CD1c-positive myeloid dendritic cell (primary cell): ENCODE data around the gene PSMG1.

Experiments
- DNase-seq: peaks from one replicate; pipeline ENCODE4 v3.0.0-alpha.2; 2016; ENCODE audit errors: extremely low spot score

Gene PSMG1

DNA sequence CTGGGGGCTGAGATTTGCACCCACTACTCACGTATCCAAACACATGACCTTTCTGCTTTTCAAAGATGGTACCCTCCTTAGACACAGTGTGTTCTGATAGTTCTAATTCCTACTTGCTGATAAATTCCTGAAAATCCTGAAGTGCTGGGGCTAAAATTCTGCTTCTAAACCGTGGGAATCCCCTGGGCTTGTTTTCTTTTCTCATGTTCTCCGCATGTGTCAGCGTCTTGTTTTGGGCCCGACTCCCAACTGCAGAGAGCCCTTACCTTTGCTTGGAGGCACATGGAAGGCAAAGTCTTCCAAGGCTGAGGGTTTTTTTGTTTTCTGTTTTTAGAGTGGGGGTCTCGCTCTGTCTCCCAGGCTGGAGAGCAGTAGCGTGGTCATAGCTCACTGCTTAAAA lies 27.2 kb downstream of the PSMG1 start:
- no peak for DNase-seq

GRCh38 chr21:39155578-39155977 lies 27.7 kb downstream of the PSMG1 start:
- DNase-seq, result no peak

GRCh38 chr21:39153842-39154241 lies 29.4 kb downstream of the PSMG1 start:
- no peak for DNase-seq

DNA sequence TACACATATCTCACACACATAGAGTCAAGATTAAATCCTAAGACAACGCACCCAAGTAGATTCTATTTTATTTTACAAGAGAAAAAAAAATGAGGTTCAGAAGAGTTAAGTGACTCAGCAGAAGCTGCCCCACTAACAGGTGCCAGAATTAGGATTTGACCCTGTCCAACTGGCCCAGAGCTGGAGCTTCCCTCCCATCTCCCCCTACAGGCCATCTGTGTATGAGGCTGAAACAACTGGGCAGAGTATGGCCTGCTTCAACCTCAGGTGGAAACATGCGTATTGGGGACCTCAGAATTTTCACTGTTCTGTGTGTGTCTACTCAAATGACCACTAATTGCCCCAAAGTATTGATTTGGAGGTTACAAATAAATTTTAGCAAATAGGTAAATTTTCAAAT lies 29.9 kb downstream of the PSMG1 start:
- no peak for DNase-seq

GRCh38 chr21:39152271-39152670 lies 31.0 kb downstream of the PSMG1 start:
- DNase-seq, result no peak

- peak; percentile 8 for DNase-seq
Observed at GRCh38 chr21:39150877-39151276, 32.4 kb downstream of the PSMG1 start.

- no peak for DNase-seq
Observed at GRCh38 chr21:39150316-39150715, 32.9 kb downstream of the PSMG1 start.

- DNase-seq, result no peak
Observed at GRCh38 chr21:39149882-39150281, 33.4 kb downstream of the PSMG1 start.

GRCh38 chr21:39148975-39149374 lies 34.3 kb downstream of the PSMG1 start:
- no peak for DNase-seq

- peak; percentile 50 for DNase-seq
Observed at GRCh38 chr21:39144191-39144590, 39.1 kb downstream of the PSMG1 start.

DNA sequence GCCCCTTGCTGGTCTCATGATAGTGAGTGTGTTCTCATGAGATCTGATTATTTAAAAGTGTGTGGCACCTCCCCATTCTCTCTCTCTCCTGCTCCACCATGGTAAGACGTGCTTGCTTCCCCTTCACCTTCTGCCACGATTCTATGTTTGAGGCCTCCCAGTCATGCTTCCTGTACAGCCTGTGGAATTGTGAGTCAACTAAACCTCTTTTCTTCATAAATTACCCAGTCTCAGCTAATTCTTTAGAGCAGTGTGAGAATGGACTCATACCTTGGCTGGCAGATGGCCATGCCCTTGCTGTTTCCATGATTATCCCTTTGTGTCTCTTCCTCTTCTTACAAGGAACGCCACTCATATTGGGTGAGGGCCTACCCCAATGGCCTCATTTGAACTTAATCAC lies 40.3 kb downstream of the PSMG1 start:
- DNase-seq, result no peak

GRCh38 chr21:39141502-39141901 lies 41.7 kb downstream of the PSMG1 start:
- no peak for DNase-seq

DNA sequence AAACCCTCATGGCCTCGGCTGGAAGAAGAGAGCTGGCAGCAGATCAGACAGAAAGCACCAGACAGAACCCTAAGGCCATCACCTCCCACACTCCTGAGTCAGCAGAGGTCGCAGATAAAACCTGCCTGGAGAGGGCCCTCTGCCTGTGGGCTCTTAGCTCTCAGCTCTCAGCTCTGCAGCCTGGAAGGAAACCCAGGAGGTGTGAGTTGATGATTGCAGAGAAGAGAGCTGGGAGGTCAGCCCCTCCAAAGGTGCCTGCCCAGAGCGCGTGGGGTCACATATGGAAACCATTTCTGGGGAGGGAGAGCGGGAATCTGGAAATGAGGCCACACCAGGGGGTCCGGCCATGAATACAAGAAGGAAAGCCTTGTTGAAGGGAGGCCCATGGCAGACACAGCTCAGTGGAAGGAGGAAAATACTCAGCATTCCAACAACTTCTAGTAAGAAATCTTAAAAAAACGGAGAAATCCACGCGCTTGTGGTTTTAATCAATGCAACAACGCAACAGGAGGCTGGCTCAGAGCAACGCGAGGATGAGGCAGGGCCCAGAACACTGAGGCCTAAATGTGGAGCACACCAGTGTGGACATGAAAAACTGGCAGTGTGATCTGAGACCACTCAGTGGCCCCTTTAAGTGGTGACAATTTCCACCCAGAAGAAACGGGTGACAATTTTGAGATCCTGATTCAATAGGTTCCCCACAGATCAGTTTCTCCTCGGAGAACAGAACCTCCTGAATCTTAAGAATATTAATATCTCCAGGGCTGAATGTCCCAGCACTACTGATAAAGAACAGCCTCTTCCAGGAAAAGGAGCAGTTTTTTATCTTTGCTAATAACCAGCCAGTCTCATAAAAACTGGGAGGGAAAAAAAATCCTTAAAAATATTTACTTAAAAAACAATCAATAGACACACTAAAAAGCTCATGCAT lies 45.7 kb downstream of the PSMG1 start:
- no peak for DNase-seq

GRCh38 chr21:39136711-39137110 lies 46.5 kb downstream of the PSMG1 start:
- no peak for DNase-seq

DNA sequence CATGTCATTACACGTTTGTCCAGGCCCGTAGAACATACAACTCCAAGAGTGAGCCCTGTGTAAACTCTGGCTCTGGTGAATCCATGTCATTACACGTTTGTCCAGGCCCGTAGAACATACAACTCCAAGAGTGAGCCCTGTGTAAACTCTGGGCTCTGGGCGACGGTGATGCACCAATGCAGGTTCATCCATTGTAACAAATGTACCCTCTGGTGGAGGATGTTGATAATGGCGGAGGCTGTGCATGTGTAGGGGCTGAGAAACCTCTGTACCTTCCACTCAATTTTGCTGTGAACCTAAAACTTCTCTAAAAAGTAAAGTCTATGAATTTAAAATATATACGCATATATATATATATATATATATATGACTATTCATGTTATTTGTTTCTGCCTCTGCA lies 47.1 kb downstream of the PSMG1 start:
- DNase-seq, result peak; percentile 31

DNA sequence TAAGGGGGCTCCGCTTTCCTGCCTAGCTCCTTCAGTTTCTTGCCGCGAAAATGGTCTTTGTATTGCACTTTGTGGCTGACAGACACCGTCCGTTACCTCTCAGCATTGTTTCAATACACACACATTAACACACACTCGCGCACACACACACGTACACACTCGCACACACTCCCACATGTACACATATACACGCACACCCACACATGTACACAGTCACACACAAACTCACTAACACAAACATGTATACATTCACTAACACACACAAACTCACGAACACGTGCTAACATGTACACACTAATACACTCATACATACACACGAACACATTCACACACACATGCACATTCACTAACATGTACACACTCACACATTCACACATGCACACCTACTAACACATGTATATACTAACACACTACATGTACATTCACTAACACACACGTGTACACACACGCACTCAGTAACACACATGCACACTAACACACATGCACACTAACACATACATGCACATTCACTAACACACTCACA lies 48.9 kb downstream of the PSMG1 start:
- no peak for DNase-seq

- no peak for DNase-seq
Observed at GRCh38 chr21:39132248-39132647, 51.0 kb downstream of the PSMG1 start.

GRCh38 chr21:39131791-39132190 lies 51.5 kb downstream of the PSMG1 start:
- no peak for DNase-seq

DNA sequence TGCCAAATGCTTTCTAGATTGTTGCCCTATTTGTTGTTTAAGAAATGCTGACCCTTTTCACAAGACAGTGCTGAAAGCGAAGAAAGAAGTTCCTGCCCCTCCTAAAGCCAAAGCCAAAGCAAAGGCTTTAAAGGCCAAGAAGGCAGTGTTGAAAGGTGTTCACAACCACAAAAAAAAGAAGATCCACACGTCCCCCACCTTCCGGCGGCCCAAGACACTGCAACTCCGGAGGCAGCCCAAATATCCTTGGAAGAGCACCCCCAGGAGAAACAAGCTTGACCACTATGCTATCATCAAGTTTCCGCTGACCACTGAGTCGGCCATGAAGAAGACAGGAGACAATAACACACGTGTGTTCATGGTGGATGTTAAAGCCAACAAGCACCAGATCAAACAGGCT lies 55.7 kb downstream of the PSMG1 start:
- DNase-seq, result no peak

- DNase-seq, result no peak
Observed at GRCh38 chr21:39126486-39126806, 56.8 kb downstream of the PSMG1 start.

GRCh38 chr21:39125752-39126485 lies 57.3 kb downstream of the PSMG1 start:
- DNase-seq, result peak; percentile 73
